GM11168 (cell line): ENCODE data around the gene PRRC2B.
"Not testable (repeated sequence)": the region's sequence is repeated elsewhere in the genome, so short reads cannot be mapped to it uniquely, and the experiment has no call there.

Experiments
- in situ Hi-C: fragments of 300-500 bp; cut with MboI; formaldehyde crosslinking; loops from one replicate; pipeline ENCODE4 v1.12.0; 2022; ENCODE audit warnings: low sequenced_read_pairs; ENCODE audit not compliant: unreplicated experiment

PRRC2B gene

DNA sequence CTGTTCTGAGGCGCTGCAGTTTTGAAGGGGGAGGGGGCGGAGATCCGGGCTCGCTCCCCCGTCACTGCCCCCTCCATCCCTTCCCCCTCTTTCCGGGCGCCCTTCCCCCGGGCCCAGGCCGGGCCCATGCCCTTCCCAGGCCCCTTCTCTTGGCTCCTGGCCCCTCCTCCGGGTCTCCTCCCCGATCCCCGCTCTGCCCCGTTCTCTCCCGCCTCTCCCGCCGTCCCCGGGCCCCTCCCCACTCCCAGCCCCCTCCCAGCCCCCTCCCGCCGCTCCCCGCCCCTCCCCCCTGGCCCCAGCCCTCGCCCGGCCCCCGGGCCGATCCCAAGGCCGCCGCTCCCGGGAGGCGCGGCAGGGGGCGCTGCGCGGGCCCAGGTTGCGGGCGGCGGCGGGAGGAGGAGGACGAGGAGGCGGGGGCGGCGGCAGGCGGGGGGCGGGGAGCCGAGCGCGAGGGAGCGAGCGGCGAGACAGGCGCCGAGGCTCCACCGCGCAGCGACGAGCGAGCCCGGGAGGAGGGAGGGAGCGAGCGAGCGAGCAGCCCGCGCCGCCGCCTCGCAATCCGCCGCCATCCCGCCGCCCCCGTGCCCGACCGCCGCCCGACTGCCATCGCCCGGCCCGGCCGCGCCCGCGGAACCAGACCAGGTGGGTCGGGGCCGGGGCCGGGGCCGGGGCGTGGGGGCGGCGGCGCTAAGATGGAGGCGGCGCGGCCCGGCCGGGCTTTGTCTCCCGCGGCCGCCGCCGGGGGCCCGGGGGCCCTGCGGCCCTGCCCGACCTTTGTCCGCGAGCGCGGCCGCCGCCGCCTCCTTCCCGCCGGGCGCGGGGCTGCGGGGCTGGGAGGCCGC, at the start of gene PRRC2B:
Gene PRRC2B (plus strand): TSS at position 465 of the 842 bp plus-strand sequence. CDS start 36,059 bp downstream, outside the sequence.
- in situ Hi-C loops = no loop called here

- in situ Hi-C loops = not testable (repeated sequence)
Measured at GRCh38 chr9:131344931-131345535, 48.9 kb upstream of the PRRC2B start.

- in situ Hi-C loops = no loop called here
Measured at GRCh38 chr9:131346559-131346958, 47.3 kb upstream of the PRRC2B start.

DNA sequence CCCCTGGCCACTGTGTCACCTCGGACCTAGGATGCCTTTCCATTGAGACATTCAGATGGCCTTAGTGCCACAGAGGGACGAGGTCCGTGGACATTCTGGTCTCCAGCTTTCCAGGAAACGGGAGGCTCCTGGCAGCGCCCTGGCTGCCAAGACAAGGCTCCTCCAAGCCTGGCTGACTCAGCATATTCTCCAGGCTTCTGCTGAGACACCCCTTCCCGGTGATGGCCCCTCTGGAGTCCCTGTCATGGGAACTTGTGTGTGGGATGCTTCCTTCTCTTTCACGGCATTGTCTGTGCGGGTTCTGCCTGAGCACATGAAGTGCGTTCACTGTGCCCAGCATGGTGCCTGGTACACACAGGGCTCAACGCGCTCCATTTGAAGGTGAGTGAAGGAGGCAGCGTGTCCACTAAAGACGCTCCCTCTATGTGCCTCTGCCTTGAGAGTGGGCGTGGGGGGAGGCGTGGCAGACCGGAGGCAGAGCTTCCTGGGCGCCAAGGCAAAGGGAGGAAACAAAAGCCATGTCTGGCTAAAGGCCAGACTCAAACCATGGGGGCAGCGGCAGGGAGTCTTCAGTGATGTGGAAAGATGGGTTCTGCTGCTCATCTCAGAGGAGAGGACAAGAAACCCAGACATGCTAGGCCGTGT, 46.4 kb upstream of the PRRC2B start:
- in situ Hi-C loops = no loop called here

DNA sequence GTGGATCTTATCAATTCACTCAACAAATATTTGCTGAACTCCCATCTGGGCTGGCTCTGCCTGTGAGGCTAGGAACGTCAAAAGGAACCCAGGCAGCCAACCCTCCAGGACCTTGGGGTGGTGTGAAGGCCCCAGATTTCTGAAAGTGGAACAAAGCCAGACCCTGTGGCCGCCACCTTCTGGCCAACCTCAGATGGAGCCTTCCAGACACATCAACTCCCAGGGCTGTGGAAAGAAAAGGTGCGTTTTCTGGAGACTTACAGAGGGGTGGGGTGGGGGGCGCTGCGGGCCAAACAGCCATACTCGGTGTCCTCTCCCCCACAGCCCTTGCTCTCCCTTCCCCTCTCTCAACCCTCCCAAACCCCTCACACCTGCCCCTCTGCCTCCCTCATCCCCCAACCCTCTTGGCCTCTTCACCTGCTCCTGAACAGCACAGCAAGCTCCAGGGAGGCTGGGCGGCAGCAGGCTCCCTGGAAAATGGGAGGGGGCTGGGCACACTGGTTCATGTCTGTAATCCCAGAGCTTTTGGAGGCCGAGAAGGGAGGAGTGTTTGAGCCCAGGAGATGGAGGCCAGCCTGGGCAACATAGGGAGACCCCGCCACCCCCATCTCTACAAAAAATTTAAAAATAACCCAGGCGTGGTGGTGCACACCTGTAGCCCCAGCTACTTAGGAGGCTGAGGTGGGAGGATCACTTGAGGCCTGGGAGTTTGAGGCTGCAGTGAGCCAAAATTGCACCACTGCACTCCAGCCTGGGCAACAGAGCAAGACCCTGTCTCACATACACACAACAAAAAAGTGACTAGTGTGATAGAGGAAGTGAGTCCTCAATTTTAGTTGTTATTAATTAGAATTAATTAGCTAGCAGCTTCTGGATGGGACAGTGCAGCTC, 45.0 kb upstream of the PRRC2B start:
- in situ Hi-C loops = no loop called here

DNA sequence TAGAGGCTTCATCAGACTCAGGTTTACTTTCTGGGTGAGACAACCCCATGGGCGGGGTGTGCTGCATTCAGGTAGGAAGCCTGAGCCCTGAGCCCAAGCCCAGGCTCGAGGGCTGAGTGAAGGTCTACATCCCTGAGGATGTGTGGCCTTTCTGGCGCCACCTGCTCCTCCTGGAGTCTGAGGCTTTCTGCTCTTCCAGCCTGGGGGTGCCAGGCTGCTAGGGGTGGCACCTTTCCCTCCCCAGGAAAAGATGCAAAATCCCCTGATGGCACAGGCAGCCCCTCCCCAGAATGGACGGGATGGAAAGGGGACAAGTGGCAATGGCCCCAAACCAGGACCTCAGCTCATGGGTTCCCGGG, 44.4 kb upstream of the PRRC2B start:
- in situ Hi-C loops = no loop called here

DNA sequence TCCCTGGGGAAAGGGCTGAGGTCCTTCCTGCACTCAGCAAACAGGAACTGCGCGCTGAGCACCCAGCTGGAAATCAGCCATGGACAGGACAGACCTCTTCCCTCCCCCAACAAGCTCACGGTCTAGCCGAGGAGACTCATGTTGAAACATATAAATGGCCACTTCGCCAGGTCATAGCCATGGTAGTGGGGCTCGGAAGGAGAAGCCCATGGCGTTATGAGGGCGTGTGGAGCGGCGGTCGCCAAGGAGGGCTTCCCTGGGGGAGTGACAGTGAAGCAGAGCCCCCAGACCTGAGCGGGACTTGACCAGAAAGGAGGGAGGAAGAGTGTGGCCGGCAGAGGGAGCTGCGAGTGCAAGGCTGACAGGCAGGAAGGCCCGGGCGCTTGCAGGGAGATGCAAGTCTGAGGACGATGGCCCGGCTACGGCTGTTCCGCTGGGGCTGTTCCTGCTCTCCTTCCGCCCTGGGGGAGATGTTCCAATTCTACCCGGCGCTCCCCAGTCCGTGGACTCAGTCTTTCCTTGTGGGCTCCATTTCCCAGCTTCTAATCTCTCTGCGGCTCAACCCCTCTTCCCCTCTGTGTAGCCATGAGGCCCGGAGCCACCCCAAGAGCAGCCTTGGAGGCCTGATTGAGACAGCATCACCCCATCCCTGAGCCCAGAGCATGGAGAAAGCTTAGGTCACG, 43.9 kb upstream of the PRRC2B start:
- in situ Hi-C loops = loop anchor here (25.0 kb wide), 1 partner anchor 387 kb away; the partner anchor contains the start of gene RAPGEF1

DNA sequence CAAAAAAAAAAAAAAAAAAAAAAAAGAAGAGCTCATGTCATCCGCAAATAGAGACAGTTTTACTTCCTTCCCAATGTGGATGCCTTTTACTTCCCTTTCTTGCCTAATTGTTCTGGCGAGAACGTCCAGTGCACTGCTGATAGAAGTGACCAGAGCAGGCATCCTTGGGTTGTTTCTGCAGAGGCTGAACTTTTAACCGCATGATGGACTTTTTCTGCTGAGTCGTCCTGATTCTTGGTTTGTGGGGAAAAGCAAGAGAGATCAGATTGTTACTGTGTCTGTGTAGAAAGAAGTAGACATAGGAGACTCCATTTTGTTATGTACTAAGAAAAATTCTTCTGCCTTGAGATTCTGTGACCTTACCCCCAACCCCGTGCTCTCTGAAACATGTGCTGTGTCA, 37.4 kb upstream of the PRRC2B start:
- in situ Hi-C loops = loop anchor here (25.0 kb wide), 1 partner anchor 381 kb away; the partner anchor contains the start of gene RAPGEF1

GRCh38 chr9:131358556-131358955, 35.3 kb upstream of the PRRC2B start:
- in situ Hi-C loops = loop anchor here (25.0 kb wide), 1 partner anchor 379 kb away; the partner anchor contains the start of gene RAPGEF1

GRCh38 chr9:131361202-131361833, 32.6 kb upstream of the PRRC2B start:
- in situ Hi-C loops = loop anchor here (25.0 kb wide), 1 partner anchor 376 kb away; the partner anchor contains the start of gene RAPGEF1

GRCh38 chr9:131365546-131365945, 28.3 kb upstream of the PRRC2B start:
- in situ Hi-C loops = loop anchor here (25.0 kb wide), 1 partner anchor 372 kb away; the partner anchor contains the start of gene RAPGEF1

DNA sequence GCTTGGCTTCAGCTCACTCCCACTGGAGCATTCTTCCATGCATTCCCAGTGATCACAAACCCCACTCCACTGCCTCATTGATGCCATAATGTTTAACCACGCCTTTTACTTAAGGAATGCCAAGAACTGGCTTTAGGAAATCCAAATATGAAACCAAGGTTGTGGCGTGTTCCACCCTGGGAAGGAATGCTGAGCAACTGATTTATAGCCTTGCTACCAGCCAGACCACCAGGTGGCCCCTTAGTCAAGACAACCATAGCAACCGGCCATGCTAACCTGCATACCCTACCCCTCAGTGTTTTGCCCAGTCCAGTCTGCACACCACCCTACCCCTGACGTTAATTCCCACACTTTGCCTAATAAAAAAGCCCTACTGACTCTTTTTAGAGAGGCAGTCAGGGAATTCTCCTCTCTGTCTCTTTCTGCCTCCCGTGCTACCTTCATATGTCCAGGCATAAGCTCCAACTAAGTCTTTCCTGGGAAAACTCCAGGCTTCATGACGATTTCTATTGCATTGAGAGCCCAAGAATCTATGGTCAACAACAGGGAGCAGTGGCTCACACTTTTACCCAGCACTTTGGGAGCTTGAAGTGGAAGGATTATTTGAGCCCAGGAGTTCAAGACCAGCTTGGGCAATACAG, 27.0 kb upstream of the PRRC2B start:
- in situ Hi-C loops = loop anchor here (25.0 kb wide), 1 partner anchor 370 kb away; the partner anchor contains the start of gene RAPGEF1

- in situ Hi-C loops = loop anchor here (25.0 kb wide), 1 partner anchor 370 kb away; the partner anchor contains the start of gene RAPGEF1
Measured at GRCh38 chr9:131367450-131367849, 26.4 kb upstream of the PRRC2B start.

- in situ Hi-C loops = loop anchor here (25.0 kb wide), 1 partner anchor 367 kb away; the partner anchor contains the start of gene RAPGEF1
Measured at GRCh38 chr9:131370638-131371037, 23.2 kb upstream of the PRRC2B start.

GRCh38 chr9:131372599-131372973, 21.3 kb upstream of the PRRC2B start:
- in situ Hi-C loops = loop anchor here (25.0 kb wide), 1 partner anchor 365 kb away; the partner anchor contains the start of gene RAPGEF1

DNA sequence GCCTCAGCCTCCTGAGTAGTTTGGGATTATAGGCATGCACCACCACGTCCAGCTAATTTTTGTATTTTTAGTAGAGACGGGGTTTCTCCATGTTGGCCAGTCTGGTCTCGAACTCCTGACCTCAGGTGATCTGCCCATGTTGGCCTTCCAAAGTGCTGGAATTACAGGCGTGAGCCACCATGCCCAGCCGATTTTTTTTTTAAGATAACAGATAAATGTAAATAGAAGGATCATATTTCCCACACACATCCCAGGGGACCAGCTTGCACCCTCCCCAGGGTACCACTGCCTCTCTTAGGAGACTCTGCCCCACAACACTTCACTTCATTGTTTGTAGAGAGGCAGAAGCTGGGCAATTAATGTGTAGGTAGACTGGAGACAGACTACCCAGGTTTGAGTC, 19.2 kb upstream of the PRRC2B start:
- in situ Hi-C loops = loop anchor here (25.0 kb wide), 1 partner anchor 363 kb away; the partner anchor contains the start of gene RAPGEF1

DNA sequence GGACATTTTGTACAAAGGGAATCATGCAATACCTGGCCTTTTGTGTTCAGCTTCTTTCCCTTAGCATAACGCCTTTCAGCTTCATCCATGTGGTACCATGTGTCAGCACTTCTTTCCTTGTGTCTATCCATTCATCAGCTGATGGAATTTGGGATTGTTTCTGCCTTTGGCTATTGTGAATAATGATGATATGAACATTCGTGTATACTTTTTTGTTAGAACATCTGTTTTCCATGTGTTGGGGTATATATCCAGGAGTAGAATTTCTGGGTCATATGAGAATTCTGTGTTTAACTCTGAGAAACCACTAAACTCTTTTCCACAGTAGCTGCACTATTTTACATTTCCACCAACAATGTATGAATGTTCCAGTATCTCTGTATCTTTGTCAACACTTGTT, 14.8 kb upstream of the PRRC2B start:
- in situ Hi-C loops = no loop called here
